ENCODE measurements around the gene DLG2.

DLG2 gene

GRCh38 chr11:83948200-83948599, 1678.9 kb downstream of the DLG2 start:
- no peak for DNase-seq

- no peak for DNase-seq
Measured at GRCh38 chr11:83945976-83946375, 1681.2 kb downstream of the DLG2 start.

- no peak for DNase-seq
Measured at GRCh38 chr11:83941050-83941449, 1686.1 kb downstream of the DLG2 start.

GRCh38 chr11:83938148-83938547, 1689.0 kb downstream of the DLG2 start:
- DNase-seq, result no peak

- no peak for DNase-seq
Measured at GRCh38 chr11:83933008-83933407, 1694.1 kb downstream of the DLG2 start.

- no peak for DNase-seq
Measured at GRCh38 chr11:83927422-83927821, 1699.7 kb downstream of the DLG2 start.

- no peak for DNase-seq
Measured at GRCh38 chr11:83924795-83925542, 1702.2 kb downstream of the DLG2 start.

GRCh38 chr11:83923961-83924360, 1703.2 kb downstream of the DLG2 start:
- no peak for DNase-seq

- DNase-seq, result no peak
Measured at GRCh38 chr11:83922953-83923352, 1704.2 kb downstream of the DLG2 start.

GRCh38 chr11:83922318-83922717, 1704.8 kb downstream of the DLG2 start:
- no peak for DNase-seq

- DNase-seq, result no peak
Measured at GRCh38 chr11:83921447-83922192, 1705.5 kb downstream of the DLG2 start.

GRCh38 chr11:83918476-83918875, 1708.7 kb downstream of the DLG2 start:
- no peak for DNase-seq

GRCh38 chr11:83914995-83915394, 1712.1 kb downstream of the DLG2 start:
- DNase-seq, result no peak

- DNase-seq, result no peak
Measured at GRCh38 chr11:83909579-83910534, 1717.3 kb downstream of the DLG2 start.

GRCh38 chr11:83908298-83908856, 1718.8 kb downstream of the DLG2 start:
- DNase-seq, result no peak

GRCh38 chr11:83895516-83895915, 1731.6 kb downstream of the DLG2 start:
- no peak for DNase-seq

GRCh38 chr11:83881428-83881827, 1745.7 kb downstream of the DLG2 start:
- no peak for DNase-seq

- DNase-seq, result no peak
Measured at GRCh38 chr11:83871054-83871453, 1756.1 kb downstream of the DLG2 start.

GRCh38 chr11:83866655-83867054, 1760.5 kb downstream of the DLG2 start:
- no peak for DNase-seq

GRCh38 chr11:83865636-83866461, 1761.3 kb downstream of the DLG2 start:
- no peak for DNase-seq

GRCh38 chr11:83864412-83865057, 1762.6 kb downstream of the DLG2 start:
- no peak for DNase-seq

All from midbrain (tissue), 1 donor.